ENCODE measurements around the gene ARHGEF39. TPM values are rescaled to one million over a fixed set of nuclear protein-coding genes. Genes with fewer than 3 reads are reported as not detected.

ARHGEF39 gene
- total RNA-seq, 4 donors from 2014 or later: 1.5 to 3.6 (median 2.4) TPM; not detected in 1

- peaks cover 0 to 6% of the 10 kb centered on the region in 2 donors for H3K4me1 ChIP-seq
These were observed 7.4 kb downstream of the ARHGEF39 start, which contains the start of gene RMRP for GRCh38 chr9:35657546-35658136. Gene RMRP, minus strand, starts transcription at chr9:35658019.

GRCh38 chr9:35656831-35657545, 8.0 kb downstream of the ARHGEF39 start:
- Histone ChIP-seq H3K4me3 (peak overlapping the region; percentile 31 to 100), H3K27me3 (no peaks in the 10 kb centered on the region), H3K36me3 (no peaks in the 10 kb centered on the region), H3K9me3 (no peaks in the 10 kb centered on the region), H3K27ac (peak overlapping the region; percentile 96 to 99), H3K4me1 (peaks cover 0 to 6% of the 10 kb centered on the region in 2 donors)
- DNase-seq: peak in 1 of 2 donors; percentile 33
- intact Hi-C loops (cut with DNase I; ENCODE audit: low total_unique reads): loop anchor here (5.0 kb wide), 1 partner anchor 75 kb away; the partner anchor contains the start of genes CREB3 and TLN1
- TF ChIP-seq POLR2A (IDR thresholded peaks at IDR 0.05): no peak
- no peak for TF ChIP-seq CTCF (IDR thresholded peaks at IDR 0.05)

More at GRCh38 chr9:35657546-35658136, 7.4 kb downstream of the ARHGEF39 start, which contains the start of gene RMRP:
- no peaks in the 10 kb centered on the region for H3K9me3 ChIP-seq
- peak; percentile 85 to 86 for TF ChIP-seq POLR2A (IDR thresholded peaks at IDR 0.05)
- TF ChIP-seq CTCF (IDR thresholded peaks at IDR 0.05): peak; percentile 33 to 73 (median 46)
- intact Hi-C loops (cut with DNase I; ENCODE audit: low total_unique reads): loop anchor here (5.0 kb wide), 1 partner anchor 75 kb away; the partner anchor contains the start of genes CREB3 and TLN1
- no peaks in the 10 kb centered on the region for H3K27me3 ChIP-seq
- peak within 1 kb of the TSS; percentile 82 to 100 for H3K4me3 ChIP-seq
- peak within 1 kb of the TSS; percentile 96 to 99 for H3K27ac ChIP-seq
- H3K36me3 ChIP-seq: no peaks in the 10 kb centered on the region
- peak; percentile 97 to 98 for DNase-seq

GRCh38 chr9:35656348-35656747, 8.6 kb downstream of the ARHGEF39 start:
- H3K4me3 ChIP-seq: no peak overlapping the region
- H3K27ac ChIP-seq: peak overlapping the region; percentile 96 to 99
- H3K36me3 ChIP-seq: no peaks in the 10 kb centered on the region
- no peak for TF ChIP-seq CTCF (IDR thresholded peaks at IDR 0.05)
- H3K4me1 ChIP-seq: peaks cover 0 to 6% of the 10 kb centered on the region in 2 donors
- no peak for DNase-seq
- intact Hi-C loops (cut with DNase I; ENCODE audit: low total_unique reads): loop anchor here (5.0 kb wide), 1 partner anchor 76 kb away; the partner anchor contains the start of genes CREB3 and TLN1
- H3K9me3 ChIP-seq: no peaks in the 10 kb centered on the region
- H3K27me3 ChIP-seq: no peaks in the 10 kb centered on the region

GRCh38 chr9:35653611-35654010, 11.4 kb downstream of the ARHGEF39 start:
- Histone ChIP-seq H3K27ac (no peak overlapping the region), H3K4me1 (no peaks in the 10 kb centered on the region), H3K9me3 (no peaks in the 10 kb centered on the region), H3K4me3 (no peak overlapping the region), H3K27me3 (no peaks in the 10 kb centered on the region), H3K36me3 (no peaks in the 10 kb centered on the region)
- DNase-seq: peak in 1 of 2 donors; percentile 0
- intact Hi-C loops (cut with DNase I; ENCODE audit: low total_unique reads): no loop called here
- TF ChIP-seq POLR2A (IDR thresholded peaks at IDR 0.05) (no peak), CTCF (IDR thresholded peaks at IDR 0.05) (no peak)

- TF ChIP-seq POLR2A (IDR thresholded peaks at IDR 0.05): no peak
- no peak for TF ChIP-seq CTCF (IDR thresholded peaks at IDR 0.05)
- DNase-seq: no peak
- Histone ChIP-seq H3K9me3 (no peaks in the 10 kb centered on the region), H3K27me3 (no peaks in the 10 kb centered on the region), H3K4me1 (no peaks in the 10 kb centered on the region), H3K36me3 (no peaks in the 10 kb centered on the region), H3K4me3 (no peak overlapping the region), H3K27ac (no peak overlapping the region)
- intact Hi-C loops (cut with DNase I; ENCODE audit: low total_unique reads): no loop called here
These were observed 12.2 kb downstream of the ARHGEF39 start for GRCh38 chr9:35652829-35653209.
